ENCODE measurements around the gene CST7. TPM values are rescaled to one million over a fixed set of nuclear protein-coding genes. Genes with fewer than 3 reads are reported as not detected.

CST7 gene
- total RNA-seq, 1 experiment from 2014 or later, result not detected

GRCh38 chr20:24970030-24970553 lies 21.0 kb downstream of the CST7 start:
- ATAC-seq, result no peak
- peaks cover 22 to 30% of the 10 kb centered on the region in 2 experiments for H3K36me3 ChIP-seq (ENCODE audit: control insufficient read depth in 1 of 2, insufficient read depth in 2 of 2, low read length in 2 of 2)
- intact Hi-C loops (cut with micrococcal nuclease), result no loop called here

More at GRCh38 chr20:24970030-24970553, 21.0 kb downstream of the CST7 start:
- Histone ChIP-seq H3K9me3 (ENCODE audit: control insufficient read depth in 1 of 2, insufficient read depth in 1 of 2, low read depth in 1 of 2, low read length in 2 of 2) (no peaks in the 10 kb centered on the region), H4K20me1 (ENCODE audit: insufficient read depth) (no peaks in the 10 kb centered on the region), H3K27me3 (ENCODE audit: insufficient read depth, low read length) (no peaks in the 10 kb centered on the region), H3K4me3 (replicated peaks in 1 of 2; ENCODE audit: low read depth in 1 of 2, low read length in 2 of 2) (no peak overlapping the region), H3K9me2 (ENCODE audit: insufficient read depth) (no peaks in the 10 kb centered on the region), H3K4me2 (ENCODE audit: low read length) (no peak overlapping the region), H3K9ac (ENCODE audit: low read length) (no peak overlapping the region), H3K27ac (ENCODE audit: low read depth, low read length) (no peak overlapping the region), H2AFZ (ENCODE audit: low read depth, low read length, poor library complexity, severe bottlenecking) (no peak overlapping the region), H3K4me1 (ENCODE audit: control insufficient read depth in 1 of 2, insufficient read depth in 2 of 2, low read length in 2 of 2) (no peaks in the 10 kb centered on the region), H3K79me2 (ENCODE audit: insufficient read depth, low read length) (peaks cover 7% of the 10 kb centered on the region; the same call in 1 of the 2 replicates)
- CTCF ChIA-PET, result no interaction called here
- POLR2A ChIA-PET, result no interaction called here
- no peak for TF ChIP-seq REST (IDR thresholded peaks at IDR 0.05; ENCODE audit: low read depth)
- no peak for TF ChIP-seq EZH2phosphoT487 (IDR thresholded peaks at IDR 0.05; ENCODE audit: borderline replicate concordance)
- TF ChIP-seq YY1 (IDR thresholded peaks at IDR 0.05; ENCODE audit: extremely low read depth, insufficient replicate concordance, low read depth, low read length), result no peak
- TF ChIP-seq RAD21 (IDR thresholded peaks at IDR 0.05; ENCODE audit: low read depth), result no peak
- TF ChIP-seq MAX (IDR thresholded peaks at IDR 0.05), result no peak
- TF ChIP-seq ATF3 (IDR thresholded peaks at IDR 0.05), result no peak
- TF ChIP-seq ZBTB33 (IDR thresholded peaks at IDR 0.05; ENCODE audit: extremely low read depth, insufficient replicate concordance, low read length), result no peak
- no peak for TF ChIP-seq CEBPB (IDR thresholded peaks at IDR 0.05; ENCODE audit: low read depth)
- TF ChIP-seq EGR1 (IDR thresholded peaks at IDR 0.05; ENCODE audit: low read depth), result no peak
- no peak for TF ChIP-seq JUND (IDR thresholded peaks at IDR 0.05)
- no peak for TF ChIP-seq SRF (IDR thresholded peaks at IDR 0.05; ENCODE audit: low read depth)
- TF ChIP-seq SP1 (IDR thresholded peaks at IDR 0.05; ENCODE audit: low read depth), result no peak
- TF ChIP-seq POLR2A (IDR thresholded peaks at IDR 0.05; ENCODE audit: borderline replicate concordance, extremely low read depth, insufficient read depth, insufficient read length), result no peak
- no peak for TF ChIP-seq FOSL1 (IDR thresholded peaks at IDR 0.05; ENCODE audit: low read depth)
- TF ChIP-seq CTCF (IDR thresholded peaks at IDR 0.05 in 2 of 3, conservative IDR thresholded peaks at IDR 0.05 in 1 of 3; ENCODE audit: borderline replicate concordance in 1 of 3, insufficient read depth in 1 of 3, low read depth in 2 of 3, low read length in 2 of 3), result no peak
- no peak for TF ChIP-seq ZFX (IDR thresholded peaks at IDR 0.05)
- TF ChIP-seq POLR2AphosphoS5 (IDR thresholded peaks at IDR 0.05; ENCODE audit: low read depth, low read length), result no peak
- TF ChIP-seq ZNF274 (IDR thresholded peaks at IDR 0.05; ENCODE audit: low read depth, low read length), result no peak
- no peak for TF ChIP-seq SIN3A (IDR thresholded peaks at IDR 0.05; ENCODE audit: low read depth)
- no TSS peak for BruUV-seq (replicated peaks)
- RAD21 ChIA-PET (ENCODE audit: low non-redundant PET in 1 of 2, low total read pairs in 2 of 2, uncharacterized antibody in 2 of 2, unreplicated experiment in 2 of 2), result no interaction called here
- DNase-seq (ENCODE audit: low read depth, low spot score), result no peak
